ENCODE measurements around the gene TLX3.
"Not testable (repeated sequence)": the region's sequence is repeated elsewhere in the genome, so short reads cannot be mapped to it uniquely, and the experiment has no call there.

The TLX3 gene

GRCh38 chr5:171330021-171330420 is 21.0 kb downstream of the TLX3 start:
- no peak for DNase-seq

- no peak for DNase-seq
Measured at GRCh38 chr5:171335616-171336015, 26.6 kb downstream of the TLX3 start.

- no peak for DNase-seq
Measured at GRCh38 chr5:171336521-171337209, 27.6 kb downstream of the TLX3 start.

- DNase-seq = no peak
Measured at GRCh38 chr5:171337210-171337569, 28.1 kb downstream of the TLX3 start.

- no peak for DNase-seq
Measured at GRCh38 chr5:171340042-171340441, 31.0 kb downstream of the TLX3 start.

- no peak for DNase-seq
Measured at GRCh38 chr5:171340491-171340890, 31.4 kb downstream of the TLX3 start.

- no peak for DNase-seq
Measured at GRCh38 chr5:171342362-171343111, 33.5 kb downstream of the TLX3 start.

- DNase-seq = no peak
Measured at GRCh38 chr5:171344936-171345608, 36.0 kb downstream of the TLX3 start.

- DNase-seq = no peak
Measured at GRCh38 chr5:171351536-171352073, 42.6 kb downstream of the TLX3 start.

GRCh38 chr5:171355302-171355724 is 46.3 kb downstream of the TLX3 start:
- DNase-seq = no peak

GRCh38 chr5:171357843-171358242 is 48.8 kb downstream of the TLX3 start:
- no peak for DNase-seq

GRCh38 chr5:171361151-171361550 is 52.1 kb downstream of the TLX3 start:
- not testable (repeated sequence) for DNase-seq
